HG03135 (cell line): ENCODE data around the gene MAPT.
"Not testable (repeated sequence)": the region's sequence is repeated elsewhere in the genome, so short reads cannot be mapped to it uniquely, and the experiment has no call there.

Experiments used
- ATAC-seq: cut with Tn5 transposase; IDR thresholded peaks from one replicate; pipeline ENCODE4 v1.9.1; 2021; ENCODE audit warnings: mild to moderate bottlenecking, moderate library complexity; ENCODE audit not compliant: unreplicated experiment

Gene MAPT

DNA sequence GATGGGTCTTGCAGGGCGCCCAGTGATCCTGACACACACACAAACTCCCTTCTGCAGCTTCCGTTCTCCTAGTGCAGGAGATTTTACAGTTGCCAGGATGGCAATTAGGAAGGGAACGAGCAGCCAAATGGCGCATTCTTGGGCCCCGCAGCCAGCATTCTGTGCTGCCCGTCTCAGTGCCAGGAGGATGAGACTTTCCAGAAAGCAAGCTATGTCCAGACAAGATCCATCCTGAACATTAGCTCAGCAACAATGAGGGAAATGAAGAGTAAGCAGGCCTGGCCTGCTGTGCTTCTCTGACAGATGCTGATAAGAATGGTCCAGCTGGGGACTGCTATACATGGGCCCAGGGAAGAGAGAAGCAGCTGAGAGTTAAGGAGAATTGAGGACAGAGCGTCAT is 33.2 kb upstream of the MAPT start:
- ATAC-seq, result no peak

DNA sequence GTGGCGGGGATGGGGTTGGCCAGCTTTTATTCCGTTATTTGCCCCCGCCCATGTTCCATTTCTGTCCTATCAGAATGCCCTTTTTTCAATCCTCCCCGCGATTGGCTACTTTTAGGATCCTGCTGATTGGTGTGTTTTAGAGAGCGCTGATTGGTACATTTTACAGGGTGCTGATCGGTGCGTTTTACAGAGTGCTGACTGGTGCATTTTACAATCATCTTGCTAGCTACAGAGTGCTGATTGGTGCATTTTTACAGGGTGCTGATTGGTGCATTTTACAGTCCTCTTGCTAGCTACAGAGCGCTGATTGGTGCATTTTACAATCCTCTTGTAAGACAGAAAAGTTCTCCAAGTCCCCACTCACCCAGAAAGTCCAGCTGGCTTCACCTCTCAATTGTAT is 32.2 kb upstream of the MAPT start:
- ATAC-seq, result not testable (repeated sequence)

DNA sequence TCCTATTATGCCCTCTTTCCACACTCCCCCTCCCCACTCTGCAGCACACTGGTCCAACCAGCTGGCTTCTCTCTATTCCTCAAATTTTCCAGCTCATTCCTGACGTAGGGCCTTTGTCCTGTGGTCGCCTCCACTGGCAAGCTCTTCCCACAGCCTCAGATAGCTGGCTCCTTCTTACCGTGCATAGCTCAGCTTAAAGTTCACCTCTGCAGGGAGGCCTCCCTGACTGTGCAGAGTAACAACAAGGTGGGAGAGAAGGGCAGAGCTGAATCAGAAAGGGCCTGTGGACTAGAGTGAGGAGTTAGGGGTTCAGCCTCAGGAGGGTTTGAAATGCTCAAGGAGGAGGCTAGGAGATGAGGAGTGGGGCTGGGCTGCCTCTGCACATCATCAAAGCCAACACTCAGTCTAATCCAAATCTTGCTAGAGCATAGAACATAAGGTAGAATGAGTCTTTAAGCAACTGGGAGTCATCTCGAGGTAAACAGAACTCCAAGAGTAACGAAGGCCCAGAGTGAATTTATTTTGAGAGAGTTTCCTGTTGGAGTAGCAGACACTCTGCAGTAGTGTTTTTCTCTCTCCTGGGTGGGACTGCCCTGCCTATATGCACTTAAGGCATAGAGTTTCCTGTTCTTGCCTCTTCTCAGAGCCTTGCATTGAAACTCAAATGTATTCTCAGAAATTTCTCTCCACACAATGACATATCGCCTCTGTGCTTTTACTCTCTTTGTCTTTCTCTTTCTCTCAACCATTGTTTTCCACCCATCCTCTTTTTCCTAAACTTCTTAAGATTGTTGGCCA is 30.3 kb upstream of the MAPT start:
- ATAC-seq, result no peak

DNA sequence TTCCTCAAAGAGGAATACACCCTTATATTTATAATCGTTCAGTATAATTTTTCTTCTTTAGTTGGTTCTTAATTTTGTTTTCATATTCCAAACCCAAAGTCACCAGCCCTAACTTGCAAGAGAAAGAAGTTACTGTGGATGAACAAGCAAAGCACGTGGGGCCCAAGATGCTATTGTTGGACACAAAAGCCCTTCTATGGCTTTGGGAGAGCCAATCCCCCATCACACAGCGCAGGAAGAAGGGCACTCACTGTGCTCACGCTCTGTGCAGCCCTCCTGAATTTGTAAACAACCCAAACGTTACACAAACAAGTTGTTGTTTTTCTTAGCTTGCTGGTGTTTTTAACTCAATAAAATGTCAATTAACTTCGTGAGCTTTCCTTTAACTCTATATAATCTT is 27.2 kb upstream of the MAPT start:
- ATAC-seq, result no peak

DNA sequence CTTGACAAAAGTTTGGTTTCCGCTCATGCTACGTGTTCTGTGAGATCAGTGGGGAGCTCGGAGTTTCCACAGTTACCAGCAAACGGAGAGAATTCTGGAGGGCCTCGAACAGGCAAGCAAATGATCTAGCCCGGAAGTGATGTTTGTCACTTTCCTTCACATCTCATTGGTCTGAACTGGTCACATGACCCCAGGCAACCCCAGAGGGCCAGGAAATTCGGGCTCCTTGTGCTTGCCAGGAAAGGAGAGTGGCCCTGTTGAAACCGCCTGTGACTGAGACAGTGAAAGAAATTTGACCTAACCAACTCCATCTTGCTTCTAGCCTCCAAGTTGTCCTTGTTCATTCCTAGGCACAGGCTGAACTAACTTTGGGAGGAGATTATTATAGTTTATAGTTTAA is 26.7 kb upstream of the MAPT start:
- ATAC-seq, result no peak

DNA sequence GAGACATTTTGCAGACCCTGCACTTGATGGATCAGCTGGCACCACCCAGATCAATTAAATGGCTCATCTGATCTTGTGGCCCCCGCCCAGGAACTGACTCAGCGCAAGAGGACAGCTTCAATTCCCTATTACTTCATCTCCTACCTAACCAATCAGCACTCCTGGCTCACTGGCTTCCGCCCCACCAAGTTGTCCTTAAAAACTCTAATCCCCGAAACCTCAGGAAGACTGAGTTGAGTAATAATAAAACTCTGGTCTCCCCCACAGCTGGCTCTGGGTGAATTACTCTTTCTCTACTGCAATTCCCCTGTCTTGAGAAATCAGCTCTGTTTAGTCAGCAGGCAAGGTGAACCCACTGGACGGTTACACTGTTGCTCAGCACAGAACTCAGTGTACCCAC is 26.1 kb upstream of the MAPT start:
- no peak for ATAC-seq

DNA sequence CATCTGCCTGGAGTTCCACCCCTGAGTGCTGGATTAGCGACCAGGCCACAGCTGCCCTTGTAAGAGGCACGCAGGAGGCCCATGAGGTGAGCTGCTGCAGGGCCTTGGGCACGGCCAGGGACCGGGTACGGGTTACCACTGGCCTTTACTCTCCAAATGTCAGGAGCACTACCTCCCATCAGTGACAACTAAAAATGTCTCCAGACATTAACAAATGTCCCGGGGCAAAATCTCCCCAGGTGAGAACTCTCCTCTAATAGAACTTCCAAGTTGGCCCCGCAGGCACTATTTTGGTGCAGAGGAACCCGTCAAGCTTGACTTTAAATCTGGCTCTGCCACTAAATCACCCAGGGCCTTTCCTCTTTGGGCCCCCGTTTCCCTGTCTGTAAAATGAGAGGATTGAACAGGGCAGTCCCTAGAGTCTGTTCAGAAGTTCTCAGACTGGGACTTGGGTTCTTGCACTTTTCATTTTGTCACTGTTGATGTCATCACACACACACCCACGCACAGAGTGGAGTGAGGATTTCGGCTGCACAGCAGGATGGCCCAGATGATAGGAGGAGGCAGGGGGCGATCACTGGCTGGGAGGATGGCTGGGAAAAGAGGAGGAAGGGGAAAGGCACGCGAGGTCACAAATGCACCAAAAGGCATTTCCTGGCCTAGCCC is 24.5 kb upstream of the MAPT start:
- no peak for ATAC-seq

DNA sequence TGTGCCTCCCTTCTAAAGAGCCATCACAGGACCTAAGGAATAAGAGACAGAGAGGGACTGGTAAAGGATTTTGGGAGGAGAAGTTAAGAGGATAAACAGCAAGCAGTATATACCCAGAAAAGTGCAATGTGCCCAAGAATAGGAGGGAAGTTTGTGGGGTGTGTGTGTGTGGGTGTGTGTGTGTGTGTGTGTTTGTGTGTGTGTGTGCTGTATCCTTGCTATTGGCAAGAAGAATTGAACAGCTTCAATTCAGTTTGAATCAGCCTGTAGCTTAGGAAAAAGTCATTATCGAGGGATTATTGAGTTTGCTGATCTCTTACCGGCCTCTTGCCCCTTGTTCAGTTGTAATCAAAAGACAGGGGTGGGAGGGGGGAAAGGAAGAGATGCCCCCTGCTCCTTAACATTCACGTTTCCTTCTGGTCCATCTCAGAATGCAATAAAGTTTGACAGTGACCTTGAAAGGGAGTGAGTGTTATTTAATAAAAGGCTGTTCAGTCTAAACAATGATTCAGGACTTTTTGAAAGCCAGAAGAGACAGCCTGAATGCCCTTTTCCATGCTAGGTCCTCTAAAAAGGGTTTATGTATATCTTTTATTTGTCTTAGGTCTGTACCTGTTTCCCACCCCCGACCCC is 23.9 kb upstream of the MAPT start:
- ATAC-seq, result no peak

DNA sequence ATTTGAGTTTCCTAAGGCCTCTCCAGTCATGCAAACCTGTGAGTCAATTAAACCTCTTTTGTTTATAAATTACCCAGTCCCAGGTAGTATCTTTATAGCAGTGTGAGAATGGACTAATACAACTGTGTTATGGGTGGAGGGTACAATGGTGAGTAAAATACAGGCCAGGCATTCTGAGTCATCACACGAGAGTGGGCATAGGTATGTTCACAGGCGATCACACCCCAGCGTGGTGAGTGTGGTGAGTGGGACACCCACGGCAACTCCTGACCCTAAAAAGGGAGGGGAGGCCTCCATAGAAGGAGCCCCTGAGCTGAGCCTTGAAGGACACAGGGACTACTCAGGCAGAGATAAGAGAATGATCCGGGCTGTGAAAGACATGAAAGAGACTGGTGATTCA is 22.6 kb upstream of the MAPT start:
- ATAC-seq, result no peak

DNA sequence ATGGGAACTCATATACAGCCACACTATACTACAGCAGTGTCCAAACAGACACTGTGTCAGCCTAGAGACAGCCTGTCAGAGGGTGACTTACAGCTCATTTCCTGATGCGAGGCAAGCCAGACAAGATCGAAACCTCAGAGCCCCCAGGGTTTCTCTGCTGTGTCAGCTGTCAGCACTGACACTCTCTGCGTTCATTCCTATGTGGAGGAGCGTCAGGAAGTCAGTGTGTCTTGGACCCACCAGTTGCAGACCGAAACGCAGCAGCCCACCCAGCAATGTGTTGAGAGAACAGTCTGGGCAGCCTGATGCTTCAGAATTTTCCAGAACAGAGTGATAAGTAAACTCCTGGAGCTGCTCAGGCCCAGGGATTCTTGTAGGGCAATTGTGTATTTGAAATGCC is 20.6 kb upstream of the MAPT start:
- ATAC-seq, result no peak

DNA sequence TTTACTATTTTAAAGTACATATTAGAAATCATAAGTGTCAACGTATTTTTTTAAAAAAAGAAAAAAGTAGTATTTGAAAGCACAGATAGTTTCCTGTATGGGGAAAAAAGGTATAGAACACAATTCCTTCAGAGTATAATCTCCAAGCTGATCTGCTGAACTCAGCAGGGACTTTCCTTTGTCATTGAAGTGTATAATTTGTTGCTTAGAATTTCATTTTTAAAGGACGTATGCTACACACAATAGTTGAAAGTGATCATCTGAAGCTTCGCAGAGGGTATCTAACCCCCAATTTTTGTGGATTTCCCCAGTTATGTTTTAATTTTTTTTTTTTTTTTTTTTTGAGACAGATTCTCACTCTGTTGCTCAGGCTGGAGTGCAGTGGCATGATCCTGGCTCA is 20.2 kb upstream of the MAPT start:
- no peak for ATAC-seq

DNA sequence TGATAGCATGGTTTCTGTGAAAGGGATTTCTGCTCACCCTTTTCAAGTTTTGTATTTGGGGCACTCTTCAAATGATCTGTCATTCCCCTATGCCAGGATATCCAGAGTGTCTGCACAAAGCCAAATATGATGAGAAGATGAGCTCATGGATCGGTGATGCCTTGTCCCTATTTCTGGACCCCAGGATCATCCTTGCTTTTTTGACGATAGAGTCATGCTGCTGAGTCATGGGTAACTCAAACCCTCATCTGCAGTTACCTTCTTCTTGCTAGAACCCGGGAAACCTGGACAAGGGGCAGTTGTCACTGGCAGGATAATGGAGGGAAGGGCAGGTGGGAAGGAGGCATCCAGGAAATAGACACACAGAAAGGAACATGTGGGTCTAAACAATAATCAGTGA is 17.8 kb upstream of the MAPT start:
- ATAC-seq, result no peak

DNA sequence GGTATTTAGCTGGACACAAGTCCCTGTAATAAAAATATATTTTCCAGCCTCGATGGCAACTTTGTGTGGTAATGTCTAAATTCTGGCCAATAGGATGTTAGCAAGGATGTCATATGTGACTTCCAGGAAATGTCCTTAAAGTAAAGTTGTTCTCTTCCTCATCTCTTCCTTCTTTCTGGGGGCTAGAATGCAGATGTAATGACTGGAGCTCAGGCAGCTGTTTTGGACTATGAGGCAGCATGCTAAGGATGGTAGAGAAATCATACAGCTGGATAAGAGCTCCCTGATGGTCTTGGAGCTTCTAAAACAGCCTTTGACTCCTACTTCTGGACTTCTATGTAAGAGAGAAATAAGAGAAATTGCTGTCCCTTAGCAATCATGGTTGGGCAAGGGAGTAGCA is 16.9 kb upstream of the MAPT start:
- no peak for ATAC-seq

DNA sequence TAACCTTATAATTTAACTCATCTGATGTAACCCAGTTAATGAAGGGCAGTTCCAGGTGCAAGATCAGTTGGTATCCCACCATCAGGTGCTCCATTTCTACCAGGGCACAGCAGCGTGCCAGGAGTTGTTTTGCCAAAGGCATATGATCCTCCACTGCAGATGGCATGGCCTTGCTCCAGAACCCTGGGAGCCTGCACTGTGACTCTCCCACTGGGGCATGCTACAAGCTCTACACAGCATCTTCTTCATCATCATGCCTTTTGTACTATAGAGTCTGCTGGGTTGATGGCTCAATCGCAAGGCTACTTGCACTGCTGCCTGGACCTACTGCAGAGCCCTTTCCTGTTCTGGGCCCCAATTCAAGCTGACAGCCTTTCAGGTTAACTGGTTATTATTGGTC is 11.3 kb upstream of the MAPT start:
- no peak for ATAC-seq

DNA sequence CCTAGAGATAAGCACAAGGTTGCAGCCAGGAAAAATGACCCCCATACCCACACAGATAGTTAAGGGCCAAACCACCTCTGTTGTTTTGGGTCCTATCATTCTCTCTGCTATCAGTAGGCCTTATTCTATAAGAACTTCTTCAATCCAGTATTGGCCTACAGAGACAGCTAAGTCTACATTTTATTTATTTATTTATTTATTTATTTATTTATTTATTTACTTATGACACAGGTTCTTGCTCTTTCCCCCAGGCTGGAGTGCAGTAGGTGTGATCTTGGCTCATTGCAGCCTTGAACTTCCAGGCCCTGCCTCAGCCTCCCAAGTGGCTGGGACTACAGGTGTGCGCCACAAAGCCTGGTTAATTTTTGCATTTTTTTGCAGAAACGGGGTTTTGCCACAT is 7.5 kb upstream of the MAPT start:
- ATAC-seq, result no peak

DNA sequence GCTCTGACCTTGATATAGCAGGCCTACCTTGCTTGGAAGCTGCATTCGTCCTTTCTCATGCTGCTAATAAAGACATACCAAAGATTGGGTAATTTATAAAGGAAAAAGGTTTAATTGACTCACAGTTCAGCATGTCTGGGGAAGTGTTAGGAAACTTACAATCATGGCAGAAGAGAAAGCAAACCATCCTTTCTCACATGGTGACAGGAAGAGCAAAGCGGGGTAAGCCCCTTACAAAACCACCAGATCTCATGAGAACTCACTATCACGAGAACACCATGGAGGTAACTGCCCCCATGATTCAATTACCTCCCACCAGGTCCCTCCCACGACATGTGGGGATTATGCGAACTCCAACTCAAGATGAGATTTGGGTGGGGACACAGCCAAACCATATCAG is 6.0 kb upstream of the MAPT start:
- no peak for ATAC-seq

DNA sequence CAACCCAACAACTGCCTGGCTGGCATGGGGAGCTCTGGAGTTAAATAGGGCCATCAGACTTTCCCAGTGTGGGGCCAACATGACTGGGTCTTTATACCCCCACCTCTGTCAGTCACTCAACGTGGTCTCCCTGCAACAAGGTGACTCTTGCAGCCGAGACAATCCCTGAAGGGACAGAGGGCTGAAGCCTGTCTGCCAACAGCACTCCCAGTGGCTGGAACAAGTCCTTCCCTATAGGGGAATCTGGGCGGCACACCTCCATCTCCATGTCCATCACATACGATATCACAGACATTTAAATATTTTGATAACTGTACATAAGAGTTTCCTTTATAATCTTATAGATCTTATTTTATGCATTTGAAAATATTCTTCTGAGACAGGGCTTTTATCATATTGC is 4.8 kb upstream of the MAPT start:
- ATAC-seq, result no peak

DNA sequence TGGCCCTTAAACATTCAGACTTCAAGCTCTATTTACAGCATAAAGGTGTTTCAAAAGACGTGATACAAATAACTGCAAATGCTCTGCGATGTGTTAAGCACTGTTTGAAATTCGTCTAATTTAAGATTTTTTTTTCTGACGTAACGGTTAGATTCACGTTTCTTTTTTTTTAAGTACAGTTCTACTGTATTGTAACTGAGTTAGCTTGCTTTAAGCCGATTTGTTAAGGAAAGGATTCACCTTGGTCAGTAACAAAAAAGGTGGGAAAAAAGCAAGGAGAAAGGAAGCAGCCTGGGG is 681 bp upstream of the MAPT start:
- no peak for ATAC-seq

DNA sequence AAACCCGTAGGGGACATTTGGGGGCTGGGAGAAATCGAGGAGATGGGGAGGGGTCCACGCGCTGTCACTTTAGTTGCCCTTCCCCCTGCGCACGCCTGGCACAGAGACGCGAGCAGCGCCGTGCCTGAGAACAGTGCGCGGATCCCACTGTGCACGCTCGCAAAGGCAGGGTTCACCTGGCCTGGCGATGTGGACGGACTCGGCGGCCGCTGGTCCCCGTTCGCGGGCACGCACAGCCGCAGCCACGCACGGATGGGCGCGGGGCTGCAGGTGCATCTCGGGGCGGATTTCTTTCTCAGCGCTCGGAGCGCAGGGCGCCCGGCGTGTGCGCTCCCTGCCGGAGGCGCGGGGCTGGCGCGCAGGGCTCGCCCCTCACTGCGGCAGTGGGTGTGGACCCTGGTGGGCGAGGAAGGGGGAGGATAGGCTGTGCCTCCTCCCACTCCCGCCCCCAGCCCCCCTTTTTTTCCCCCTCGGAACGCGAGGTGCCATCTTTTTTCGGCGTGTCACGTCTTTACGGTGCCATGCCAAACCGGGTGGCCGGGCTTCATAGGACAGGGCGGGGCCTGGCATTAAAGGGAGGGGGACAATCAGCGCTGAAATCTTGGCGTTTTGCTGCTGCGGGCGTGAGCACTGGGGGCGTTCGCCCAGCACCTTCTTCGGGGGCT is 1.1 kb downstream of the MAPT start:
- ATAC-seq, result no peak

DNA sequence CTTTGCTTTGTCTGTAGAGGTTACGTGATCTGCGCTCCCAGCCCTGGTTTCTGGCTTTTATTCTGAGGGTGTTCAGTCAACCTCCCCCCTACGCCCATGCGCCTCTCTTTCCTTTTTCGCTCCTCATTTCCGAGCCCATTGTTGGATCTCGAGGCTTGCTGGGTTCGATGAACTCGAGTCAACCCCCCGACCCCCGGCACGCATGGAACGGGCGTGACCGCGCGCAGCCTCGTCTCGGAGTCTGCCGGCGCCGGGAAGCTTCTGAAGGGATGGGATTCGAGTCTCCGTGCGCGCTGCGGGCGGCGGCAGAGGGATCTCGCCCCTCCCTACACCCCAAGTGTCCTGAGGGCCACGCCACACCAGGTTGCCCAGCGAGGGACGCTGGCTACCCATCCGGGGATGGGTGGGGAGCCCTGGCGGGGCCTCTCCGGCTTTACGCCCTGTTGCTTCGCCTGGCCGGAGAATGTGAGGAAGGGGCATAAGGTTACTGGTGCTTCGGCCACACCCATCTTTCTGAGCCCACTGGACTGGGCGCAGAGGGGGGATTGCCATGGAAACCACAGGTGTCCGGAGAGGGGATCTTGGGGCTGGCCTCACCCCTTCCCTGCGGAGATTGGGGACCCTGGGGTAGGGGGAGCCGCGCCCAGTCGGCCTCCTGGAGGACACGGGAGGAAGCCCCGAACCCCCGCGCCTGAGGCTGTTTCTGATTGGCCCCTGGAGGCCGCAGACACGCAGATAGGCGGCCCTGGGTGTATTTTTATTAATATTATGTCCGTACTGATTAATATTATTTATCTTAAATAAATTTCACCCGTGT is 1.8 kb downstream of the MAPT start:
- no peak for ATAC-seq
